Measurements from ENCODE around the gene MR1.
"Not testable (repeated sequence)": the region's sequence is repeated elsewhere in the genome, so short reads cannot be mapped to it uniquely, and the experiment has no call there.

Gene MR1

DNA sequence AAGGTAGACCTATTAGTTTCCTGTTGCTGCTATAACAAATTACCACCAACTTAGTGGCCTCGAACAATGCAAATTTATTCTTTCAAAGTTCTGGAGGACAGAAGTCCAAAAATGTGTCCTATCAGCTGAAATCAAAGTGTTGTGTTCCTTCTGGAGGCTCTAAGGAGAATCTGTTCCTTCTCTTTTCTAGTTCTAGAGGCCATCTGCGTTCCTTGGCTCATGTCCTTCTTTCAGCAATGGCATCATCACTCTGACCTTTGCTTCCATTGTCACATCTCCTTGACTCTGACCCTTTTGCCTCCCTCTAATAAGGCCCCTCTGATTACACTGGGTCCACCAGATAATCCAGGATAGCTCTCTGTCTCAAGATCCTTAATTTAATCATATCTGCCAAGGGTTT, 1.2 kb upstream of the MR1 start:
- DNase-seq (ENCODE audit: low read depth), result no peak

DNA sequence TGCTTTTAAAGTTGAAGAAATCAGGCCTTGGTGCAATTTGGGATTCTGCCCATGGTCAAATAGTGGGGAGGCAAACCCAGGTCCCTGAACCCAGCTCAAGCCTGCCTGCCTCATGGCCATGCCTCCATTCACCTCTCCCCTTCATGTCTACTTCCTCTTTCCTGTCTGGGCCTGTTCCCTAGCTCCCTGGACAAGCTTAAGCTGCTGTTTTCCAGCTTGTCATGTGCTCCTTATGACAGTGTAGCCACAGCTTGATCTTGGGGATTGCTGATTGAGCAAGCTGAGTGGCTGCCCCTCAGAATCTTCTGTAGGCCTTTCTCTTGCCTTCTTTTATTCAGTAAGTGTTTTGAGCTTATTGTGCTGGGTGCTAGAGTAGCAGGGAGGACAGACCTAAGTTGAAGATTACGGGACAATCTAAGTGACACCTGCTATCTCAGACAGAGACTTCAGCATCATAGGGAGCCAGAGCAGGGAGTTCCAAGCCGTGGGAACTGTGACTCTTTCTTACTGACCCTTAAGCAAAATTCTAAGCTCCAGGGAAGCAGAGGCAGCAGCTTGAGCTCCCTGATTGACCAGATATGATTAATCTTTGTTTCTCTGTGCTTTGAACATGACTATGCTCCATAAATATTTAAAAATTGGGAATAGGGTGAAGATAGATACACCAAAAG, 520 bp upstream of the MR1 start:
- DNase-seq (ENCODE audit: low read depth), result no peak

DNA sequence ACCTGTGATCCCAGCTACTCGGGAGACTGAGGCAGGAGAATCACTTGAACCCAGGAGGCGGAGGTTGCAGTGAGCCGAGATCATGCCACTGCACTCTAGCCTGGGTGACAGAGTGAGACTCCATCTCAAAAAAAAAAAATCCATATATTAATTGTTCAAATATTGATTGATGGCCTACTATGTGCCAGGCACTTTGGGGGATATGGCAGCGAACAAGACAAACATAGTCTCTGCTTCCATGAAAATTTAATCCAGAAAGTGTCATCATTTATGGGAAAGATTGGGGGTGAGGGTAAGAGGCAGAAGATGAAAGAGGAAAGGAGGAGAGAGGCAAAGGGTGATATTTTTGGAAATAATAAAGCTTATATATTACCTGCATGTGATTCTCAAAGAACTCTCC, 1.4 kb downstream of the MR1 start:
- not testable (repeated sequence) for DNase-seq (ENCODE audit: low read depth)

DNA sequence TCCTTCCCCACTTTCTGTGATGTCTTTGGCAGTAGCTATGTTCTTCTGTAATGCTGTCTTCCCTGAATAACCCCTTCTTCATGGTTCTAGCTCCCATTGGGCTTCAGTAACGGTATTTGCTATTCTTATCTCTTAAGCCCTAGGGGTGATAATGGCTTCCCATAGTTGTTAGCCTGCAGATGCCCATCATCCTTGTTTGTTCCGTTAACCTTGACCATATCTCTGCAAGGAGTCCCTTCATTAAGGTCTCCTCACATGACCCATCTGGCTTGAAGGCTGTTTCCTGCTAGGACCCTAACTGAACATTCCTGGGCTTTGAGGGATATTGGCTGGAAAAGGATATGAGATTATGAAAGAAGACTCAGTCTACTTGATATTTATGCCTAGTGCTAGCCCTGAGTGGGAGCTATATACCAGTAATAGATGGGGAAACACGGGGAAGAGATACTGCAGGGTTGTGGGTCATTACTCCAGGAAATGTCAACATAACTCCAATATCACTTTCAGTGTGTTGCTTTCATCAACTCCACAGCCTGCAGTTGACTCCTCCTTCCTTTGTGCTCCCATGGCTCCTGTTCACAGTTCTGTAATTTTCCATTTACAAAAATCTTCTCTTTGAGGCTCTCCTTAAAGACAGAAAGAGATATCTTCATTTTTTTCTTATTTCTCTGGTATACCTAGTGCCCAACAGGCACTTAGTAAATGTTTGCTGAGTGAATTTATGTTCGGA, 2.5 kb downstream of the MR1 start:
- no peak for DNase-seq (ENCODE audit: low read depth)

DNA sequence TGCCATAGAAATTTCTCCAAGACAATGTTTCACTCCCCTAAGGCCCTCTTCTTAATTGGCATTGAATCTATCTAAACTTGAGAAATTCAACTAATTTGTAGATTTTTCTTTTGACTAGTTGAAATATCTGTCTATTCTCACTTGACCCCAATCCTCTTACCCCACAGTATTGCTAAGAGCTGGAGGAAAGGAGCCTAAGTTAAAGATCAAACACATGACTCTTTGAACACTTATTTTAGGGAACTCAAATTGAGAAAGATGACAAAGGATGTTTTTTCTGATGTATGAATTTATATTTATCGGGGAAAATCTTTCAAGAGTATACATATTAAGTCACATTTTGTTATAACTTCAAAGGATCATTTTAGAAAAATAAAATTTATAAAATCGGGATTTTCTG, 3.6 kb downstream of the MR1 start:
- DNase-seq (ENCODE audit: low read depth), result no peak

DNA sequence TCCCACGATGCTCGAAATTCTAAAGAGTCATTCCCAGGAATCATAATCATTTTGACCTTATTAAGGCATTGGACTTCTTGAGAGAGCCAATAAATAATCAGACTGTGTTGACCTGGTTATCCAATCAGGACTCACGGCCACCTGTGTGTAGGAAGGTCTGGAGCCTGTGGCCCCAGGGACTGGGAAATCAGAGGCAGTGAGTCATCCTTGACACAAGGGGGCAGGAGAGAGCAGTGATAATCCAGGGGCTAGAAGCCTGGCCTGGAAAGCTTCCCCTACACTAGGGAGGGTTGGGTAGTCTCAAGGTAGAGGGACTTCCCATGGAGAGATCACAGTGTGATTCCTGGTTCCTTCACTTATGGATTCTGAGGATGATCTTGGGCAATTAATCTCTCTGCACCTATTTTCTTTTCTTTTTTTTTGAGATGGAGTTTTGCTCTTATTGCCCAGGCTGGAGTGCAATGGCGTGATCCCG, 4.7 kb downstream of the MR1 start:
- no peak for DNase-seq (ENCODE audit: low read depth)

DNA sequence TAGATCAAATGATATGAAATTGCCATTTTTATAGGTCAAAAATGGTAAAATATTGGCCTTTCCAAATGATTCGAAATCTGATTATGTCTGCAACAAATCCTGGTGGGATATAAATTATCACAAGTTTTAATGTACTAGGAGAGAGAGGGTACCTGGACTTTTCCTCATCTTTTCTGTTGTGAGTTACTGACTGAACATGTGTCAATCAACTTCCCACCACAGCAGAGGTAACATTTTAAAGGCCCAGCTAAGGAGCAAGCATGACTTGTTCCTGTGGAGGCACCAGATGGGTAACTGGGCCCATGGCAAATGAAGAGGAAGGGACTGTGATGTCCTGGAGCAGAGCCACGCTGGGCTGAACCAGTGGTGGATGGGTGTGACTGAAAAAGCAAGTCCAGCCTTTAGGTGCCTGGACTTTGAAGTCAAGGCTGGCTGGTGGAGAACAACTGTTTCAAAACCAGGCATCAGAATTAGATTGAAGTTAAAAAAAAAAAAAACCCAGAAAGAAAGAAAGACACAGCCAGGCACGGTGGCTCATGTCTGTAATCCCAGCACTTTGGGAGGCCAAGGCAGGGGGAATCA, 6.6 kb downstream of the MR1 start:
- DNase-seq (ENCODE audit: low read depth), result no peak

DNA sequence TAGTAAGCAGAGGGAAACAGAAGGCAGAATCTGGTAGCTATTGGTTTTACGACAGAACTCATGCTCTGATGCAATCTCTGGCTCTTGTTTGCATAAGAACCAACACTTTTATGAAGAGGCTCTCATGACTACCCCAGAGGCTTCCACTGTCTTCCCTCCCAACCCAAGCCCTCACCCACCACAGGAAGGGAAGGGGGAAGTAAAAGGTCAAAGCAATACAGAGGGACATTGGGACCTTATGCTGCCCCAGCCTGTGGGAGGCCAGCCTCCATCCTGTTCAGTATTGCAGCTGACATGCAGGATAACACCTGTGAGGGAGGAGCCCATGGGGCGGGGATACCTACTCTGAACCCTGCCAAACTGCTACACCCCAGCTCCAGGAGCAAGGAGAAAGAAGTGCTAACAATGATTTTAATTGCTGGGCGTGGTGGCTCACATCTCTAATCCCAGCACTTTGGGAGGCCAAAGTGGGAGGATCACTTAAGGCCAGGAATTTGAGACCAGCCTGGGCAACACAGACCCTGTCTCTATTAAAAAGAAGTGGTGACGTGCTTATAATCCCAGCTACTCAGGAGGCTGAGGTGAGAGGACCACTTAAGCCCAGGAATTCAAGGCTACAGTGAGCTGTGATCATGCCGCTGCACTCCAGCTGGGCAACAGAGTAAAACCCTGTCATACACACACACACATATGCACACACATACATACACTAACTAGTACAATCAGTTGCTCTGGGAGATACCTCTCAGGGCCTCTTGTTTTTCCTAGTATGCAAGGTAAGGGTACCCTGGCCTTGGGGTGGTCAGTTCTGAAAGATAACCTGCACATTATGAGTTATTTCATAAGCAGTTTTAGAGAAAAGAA, 9.5 kb downstream of the MR1 start:
- DNase-seq (ENCODE audit: low read depth), result no peak

DNA sequence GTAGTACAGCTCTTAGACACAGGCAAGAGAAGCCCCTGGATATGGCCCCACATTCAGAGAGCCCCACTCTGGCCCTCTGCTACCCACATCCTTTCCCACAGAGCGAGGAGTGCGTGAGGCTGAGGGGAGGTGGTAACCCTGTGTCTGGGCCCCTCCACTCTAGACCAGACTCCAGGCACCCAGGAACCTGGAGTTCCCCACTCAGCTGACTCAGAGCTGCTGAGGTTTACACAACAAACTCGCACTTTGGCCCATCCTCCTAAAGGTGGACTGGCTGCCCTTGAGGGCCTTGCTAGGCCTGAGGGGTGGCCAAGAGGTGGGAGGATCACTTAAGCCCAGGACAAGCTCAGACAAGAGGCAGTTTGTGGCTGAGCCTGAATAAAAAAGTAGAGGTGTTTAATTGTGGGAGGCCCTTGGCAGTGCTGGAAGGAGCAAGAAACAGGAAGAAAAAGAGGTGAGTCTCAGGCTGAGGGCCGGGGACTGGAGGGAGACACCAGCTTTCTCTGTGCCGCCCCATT, 10.7 kb downstream of the MR1 start:
- DNase-seq (ENCODE audit: low read depth), result no peak

DNA sequence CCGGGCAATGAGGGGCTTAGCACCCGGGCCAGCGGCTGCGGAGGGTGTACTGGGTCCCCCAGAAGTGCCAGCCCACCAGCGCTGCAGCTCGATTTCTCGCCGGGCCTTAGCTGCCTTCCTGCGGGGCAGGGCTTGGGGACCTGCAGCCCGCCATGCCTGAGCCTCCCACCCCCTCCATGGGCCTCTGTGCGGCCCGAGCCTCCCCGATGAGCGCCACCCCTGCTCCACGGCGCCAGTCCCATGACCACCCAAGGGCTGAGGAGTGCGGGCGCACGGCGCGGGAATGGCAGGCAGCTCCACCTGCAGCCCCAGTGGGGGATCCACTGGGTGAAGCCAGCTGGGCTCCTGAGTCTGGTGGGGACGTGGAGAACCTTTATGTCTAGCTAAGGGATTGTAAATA, 12.2 kb downstream of the MR1 start:
- not testable (repeated sequence) for DNase-seq (ENCODE audit: low read depth)

DNA sequence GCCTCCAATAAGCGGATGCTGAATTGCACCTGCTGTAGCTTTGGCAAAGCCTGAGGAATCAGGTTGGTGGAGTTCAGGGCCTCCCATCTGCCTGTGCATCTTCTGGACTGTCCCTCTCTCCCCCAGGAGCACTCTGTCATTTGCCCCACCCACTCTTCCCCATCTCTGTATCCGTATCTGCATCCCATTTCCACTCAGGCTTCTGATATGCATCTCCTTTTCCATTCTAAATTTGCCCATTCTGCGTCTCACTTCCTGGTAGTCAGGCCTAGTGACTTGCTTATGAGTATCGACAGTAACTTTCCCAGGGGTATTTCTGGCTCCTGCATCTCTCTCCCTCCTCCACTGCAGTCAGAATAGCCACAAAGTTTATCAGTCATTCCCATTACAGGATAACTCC, 15.6 kb downstream of the MR1 start:
- no peak for DNase-seq (ENCODE audit: low read depth)

DNA sequence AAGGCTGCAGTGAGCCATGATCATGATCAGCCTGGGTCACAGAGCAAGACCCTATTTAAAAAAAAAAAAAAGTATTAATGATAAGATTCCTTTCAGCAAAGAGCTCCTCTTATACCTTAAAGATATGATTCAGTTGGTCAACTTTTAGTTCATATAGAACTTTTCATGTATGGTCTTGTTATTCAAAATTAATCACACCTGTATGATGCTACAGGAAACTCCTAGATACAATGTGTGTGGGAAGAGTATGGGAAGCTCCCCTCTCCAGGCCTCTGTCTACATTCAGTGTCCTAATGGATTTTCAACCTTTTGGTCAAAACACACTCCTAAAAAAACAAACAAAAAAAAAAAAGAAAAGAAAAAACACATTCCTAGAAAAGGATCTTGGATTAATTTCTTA, 17.1 kb downstream of the MR1 start:
- DNase-seq (ENCODE audit: low read depth), result no peak

DNA sequence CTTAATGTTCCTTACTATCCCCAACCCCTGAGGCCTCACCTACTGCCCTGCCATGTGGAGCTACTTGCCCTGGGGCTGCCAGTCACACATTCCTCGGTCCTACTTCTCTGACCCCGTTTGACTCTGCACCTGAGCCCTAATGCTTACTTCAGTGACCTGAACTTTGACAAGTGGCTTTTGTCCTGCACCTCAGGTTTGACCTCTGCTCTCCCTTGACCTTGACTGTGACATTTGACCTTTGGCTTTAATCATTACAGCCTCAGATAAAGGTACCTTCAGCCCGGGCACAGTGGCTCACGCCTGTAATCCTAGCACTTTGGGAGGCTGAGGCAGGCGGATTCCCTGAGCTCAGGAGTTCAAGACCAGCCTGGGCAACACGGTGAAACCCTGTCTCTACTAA, 22.8 kb downstream of the MR1 start:
- no peak for DNase-seq (ENCODE audit: low read depth)

DNA sequence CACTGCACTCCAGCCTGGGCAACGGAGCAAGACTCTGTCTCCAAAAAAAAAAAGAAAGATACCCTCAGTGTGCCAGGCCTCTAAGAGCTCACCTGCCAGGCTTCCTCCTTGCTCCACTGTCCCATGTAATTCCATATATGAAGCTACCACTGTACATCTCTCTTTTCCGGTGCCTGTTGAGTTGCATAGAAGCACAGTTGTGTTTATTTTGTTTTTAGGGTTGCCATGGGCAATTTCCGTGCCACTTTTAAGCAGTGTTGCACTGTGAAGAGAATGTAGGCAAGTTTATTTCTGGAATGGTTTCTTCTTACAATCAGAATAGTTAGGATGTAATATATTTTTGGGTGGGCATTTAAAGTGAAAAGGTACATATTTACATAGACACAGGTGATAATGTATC, 23.3 kb downstream of the MR1 start:
- no peak for DNase-seq (ENCODE audit: low read depth)

DNA sequence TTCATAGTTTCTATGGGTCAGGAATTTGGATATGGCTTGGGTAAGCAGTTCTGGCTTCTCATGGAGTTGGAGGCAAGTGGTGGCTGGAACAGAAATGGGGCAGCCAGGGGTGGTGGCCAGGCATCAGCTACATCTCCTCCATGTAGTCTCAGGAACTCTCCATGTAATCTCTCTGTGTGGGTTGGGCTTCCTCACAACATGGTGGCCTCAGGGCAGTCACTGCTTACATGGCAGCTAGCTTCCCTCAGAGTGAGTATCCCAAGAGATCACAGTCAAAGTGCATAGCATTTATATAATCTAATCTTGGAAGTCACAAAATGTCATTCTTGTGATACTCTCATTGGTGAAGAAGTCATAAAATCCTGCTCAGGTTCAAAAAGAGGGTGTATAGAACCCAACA, 25.7 kb downstream of the MR1 start:
- DNase-seq (ENCODE audit: low read depth), result no peak

DNA sequence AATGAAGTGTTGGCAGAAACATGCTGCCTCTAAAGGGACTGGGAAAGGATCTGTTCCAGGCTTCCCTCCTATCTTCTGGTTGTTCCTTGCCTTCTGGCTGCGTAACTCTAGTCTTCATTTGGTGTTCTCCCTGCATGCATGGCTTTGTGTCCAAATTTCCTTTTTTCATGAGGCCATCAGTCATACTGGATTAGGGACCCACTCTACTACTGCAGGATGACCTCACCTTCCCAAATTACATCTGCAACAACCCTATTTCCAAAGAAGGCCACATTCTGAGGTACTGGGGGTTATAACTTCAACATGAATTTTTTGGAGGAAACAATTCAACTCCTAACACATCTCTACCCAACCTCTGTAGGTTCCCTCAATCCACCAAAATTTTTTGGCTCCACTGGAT, 26.3 kb downstream of the MR1 start:
- DNase-seq (ENCODE audit: low read depth), result no peak

DNA sequence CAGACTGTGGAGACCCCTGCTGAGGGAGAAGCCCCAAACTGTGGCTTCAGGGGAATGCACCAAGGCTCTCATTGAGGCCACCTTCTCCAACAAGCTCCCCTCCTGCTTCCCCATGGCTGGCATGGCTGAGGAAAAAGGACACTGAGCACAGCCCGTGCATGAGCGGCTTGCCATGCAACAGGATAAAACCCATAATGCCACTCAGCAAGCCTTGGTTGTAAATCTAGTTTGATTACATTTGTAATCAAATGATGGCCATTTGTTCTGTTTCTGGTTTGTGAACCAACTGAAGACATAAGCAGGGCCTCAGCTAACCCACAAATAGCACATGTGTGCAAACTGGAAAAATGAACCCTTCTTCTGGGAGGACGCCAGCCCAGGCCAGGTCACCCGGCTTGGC, 27.2 kb downstream of the MR1 start:
- DNase-seq (ENCODE audit: low read depth), result not testable (repeated sequence)

DNA sequence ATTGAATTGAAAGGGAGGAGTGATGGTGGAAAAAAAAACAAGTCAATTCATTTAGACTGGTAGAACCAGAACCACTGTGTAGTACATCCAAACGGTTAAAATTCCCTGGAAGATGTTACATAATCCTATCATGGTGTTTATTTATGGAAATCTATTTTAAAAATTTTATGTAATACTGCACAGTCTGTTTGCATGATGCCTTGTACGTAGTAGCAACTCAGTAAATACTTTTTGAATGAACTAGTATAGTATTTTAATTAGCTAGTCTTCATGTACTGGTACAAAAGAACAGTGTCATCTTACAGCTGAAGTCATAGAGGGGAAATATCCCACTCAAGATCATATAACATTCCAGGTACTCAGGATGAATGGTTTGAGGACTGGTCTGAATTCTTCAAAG, 27.7 kb downstream of the MR1 start:
- DNase-seq (ENCODE audit: low read depth), result no peak

DNA sequence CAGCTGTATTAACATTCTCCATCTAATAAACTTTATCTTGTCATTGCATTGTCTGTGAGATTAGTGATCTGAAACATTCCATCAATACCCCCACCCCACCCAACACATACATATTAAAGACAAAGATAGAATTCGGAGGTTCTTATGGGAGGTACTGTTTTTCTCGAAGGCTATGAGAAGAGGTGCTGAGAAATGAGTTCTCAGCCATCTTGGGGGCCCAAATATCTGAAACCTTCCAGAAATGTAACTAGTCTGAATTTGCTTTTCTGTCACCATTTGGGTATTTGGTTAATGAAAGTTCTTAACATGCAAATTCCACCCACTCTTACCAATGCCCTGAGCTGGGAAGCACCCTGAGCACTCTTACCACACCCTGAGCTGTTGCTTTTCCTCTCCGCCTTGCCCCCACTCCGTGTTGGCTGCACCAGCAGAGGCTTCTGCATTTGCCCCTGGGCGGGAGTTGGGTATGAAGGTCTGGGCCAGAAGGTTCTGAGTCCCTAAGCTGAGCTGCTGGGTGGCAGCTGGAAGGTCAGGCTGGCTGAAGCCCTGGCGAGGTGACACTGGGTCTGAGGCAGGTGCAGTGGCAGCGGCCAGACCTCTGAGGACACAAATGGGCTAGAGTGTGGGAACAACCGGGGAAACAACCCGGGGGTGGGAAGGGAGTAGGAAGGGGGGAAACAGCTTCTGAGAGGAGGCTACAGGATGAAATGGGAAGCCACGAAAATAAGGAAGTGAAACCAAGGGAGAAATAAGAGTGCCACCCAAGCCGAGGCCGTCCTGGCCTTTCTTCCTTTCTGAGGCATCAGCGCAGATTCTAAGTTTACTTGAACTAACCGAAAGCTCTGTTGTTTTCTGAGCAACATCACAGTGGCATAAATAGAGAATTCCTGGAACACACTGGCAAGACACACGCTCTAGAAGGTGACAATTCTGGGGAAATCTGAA, 28.4 kb downstream of the MR1 start:
- DNase-seq (ENCODE audit: low read depth), result no peak

DNA sequence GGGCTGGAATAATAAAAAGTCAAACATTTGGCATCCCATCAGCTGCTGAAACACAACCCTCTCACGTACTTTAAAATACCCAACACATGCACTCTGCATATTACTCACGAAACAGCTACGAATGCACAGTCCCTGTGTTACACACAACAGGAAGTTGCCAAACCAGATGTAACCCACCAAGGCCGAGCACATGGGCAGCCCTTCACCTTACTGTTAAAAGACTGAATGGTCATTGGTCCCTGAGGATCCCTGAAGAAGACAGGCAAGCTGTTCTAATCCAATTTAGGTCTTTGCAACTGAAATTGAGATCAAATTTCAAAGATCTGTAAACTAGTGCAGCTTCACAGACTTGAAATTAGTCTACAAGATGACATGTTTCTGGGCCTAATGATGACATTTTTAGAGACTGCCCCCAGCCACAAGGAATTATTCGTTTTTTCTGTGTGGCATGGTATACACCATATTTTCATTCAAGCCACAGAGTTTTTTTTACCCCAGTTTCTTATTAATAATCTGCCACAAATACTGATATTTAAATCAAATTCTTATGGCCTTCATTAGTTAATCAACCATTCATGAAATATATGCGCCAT, 29.1 kb downstream of the MR1 start:
- DNase-seq (ENCODE audit: low read depth), result no peak
